ENCODE measurements around the gene DCUN1D4.
"Not testable (repeated sequence)": the region's sequence is repeated elsewhere in the genome, so short reads cannot be mapped to it uniquely, and the experiment has no call there.

DCUN1D4 gene

DNA sequence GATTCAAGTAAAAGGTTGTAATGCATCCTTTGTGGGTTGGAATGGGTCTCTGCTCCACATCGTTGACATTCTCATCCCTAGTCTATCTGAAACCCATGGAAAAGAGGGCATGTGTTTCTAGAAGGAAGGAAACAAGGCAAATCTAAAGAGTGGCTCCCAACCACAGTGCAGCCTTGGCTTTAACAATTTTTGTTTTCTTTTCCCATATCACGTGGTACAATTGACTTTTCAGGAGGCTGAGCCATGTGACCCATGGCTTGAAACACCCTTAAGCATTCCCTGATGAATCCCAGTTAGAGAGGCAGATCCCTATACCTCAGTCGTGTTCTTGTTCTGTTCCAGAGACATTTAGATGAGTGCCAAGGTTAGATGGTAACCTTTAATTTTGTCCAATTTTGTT is 12.8 kb downstream of the DCUN1D4 start:
- no peak for DNase-seq

- DNase-seq = no peak
Observed at GRCh38 chr4:51858605-51859202, 15.8 kb downstream of the DCUN1D4 start.

- no peak for DNase-seq
Observed at GRCh38 chr4:51859476-51860031, 16.6 kb downstream of the DCUN1D4 start.

GRCh38 chr4:51862199-51862598 is 19.2 kb downstream of the DCUN1D4 start:
- DNase-seq = no peak

DNA sequence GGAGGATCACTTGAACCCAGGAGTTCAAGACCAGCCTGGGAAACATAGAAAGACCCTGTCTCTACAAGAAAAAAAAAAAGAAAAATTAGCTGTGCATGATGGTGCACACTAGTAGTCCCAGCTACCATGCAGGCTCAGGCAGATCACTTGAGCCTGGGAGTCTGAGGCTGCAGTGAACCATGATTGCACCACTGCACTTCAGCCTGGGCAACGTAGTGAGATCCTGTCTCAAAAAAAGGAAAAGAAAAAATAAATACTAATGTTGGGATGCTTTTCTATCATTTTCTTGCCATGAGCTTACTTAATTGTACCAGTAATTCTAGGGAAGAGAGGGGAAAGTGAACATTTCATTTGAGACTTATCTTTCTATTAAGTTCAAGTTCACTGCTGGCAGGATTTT is 19.8 kb downstream of the DCUN1D4 start:
- DNase-seq = no peak

DNA sequence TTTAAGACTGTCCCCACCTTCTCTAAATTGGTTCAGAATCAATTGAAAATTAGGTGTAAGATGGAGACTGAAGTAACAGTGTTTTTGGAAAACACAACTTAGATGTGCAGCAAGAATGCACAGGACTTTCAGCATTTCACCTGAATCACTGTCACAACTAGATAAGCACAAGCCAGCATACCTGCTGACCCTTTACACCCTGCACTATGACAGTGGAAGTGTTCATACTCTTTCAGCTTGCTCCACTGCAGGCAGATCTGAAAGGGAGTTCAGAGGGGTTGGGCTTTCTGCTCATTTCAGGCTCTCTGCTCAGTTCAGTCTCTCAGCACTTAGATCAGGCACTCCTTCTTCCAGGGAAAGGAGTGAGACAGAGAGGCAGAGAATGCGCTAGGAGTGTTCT is 22.8 kb downstream of the DCUN1D4 start:
- no peak for DNase-seq

GRCh38 chr4:51866835-51867234 is 23.9 kb downstream of the DCUN1D4 start:
- DNase-seq = no peak

GRCh38 chr4:51867689-51868448 is 24.9 kb downstream of the DCUN1D4 start:
- no peak for DNase-seq

GRCh38 chr4:51868449-51868847 is 25.5 kb downstream of the DCUN1D4 start:
- DNase-seq = no peak

- no peak for DNase-seq
Observed at GRCh38 chr4:51870441-51871188, 27.7 kb downstream of the DCUN1D4 start.

DNA sequence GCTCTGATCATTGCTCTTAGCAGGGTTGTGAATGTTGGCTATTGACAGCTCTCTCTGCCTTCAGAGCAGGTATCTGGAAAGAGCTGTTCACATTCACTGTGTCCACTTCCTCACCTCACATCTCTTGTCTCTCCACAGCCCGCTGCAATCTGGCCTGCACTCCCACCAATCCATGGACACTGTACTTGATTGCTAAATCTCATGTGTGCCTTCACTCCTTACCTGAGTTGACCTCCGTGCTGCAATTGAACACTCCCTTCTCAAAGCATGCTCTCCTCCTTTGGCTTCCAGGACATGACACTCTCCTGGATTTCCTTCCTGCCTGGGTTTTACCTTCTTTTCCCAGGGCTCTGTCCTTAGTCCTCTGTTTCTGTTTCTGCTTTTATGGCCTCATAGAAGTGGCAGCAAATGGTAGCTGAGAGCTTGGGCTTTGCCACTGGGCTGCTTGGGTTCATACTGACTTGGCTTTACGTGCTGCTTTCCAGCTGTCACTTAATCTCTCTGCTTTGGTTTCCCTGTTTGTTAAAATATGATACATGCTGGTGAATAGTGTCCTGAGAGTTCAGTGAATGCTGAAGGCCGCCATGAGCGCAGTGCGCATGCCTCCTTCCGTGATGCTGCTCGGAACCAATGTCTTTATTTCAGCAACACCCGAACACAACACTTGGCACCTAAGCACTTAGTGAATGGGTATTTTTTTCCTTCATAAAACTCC is 29.5 kb downstream of the DCUN1D4 start:
- no peak for DNase-seq

DNA sequence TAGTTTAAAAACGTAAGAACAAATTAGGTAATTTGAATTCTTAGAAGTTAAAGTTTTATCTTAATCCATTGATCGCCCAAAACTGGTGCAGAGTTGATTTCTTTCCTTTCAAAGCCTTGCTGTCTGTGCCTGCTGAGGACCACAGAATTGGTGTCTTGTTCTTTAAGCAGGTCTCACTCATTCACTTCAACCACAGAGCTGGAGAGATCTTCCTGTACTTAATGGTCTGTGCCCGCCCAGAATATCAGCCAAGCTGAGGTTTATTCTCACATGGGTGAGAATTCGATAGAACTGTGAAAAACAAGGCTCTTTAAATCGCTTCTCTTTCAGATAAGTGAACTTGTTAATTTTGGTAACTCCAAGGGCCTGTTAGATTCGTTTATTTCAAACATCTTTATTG is 31.6 kb downstream of the DCUN1D4 start:
- no peak for DNase-seq

- DNase-seq = no peak
Observed at GRCh38 chr4:51878431-51878830, 35.5 kb downstream of the DCUN1D4 start.

DNA sequence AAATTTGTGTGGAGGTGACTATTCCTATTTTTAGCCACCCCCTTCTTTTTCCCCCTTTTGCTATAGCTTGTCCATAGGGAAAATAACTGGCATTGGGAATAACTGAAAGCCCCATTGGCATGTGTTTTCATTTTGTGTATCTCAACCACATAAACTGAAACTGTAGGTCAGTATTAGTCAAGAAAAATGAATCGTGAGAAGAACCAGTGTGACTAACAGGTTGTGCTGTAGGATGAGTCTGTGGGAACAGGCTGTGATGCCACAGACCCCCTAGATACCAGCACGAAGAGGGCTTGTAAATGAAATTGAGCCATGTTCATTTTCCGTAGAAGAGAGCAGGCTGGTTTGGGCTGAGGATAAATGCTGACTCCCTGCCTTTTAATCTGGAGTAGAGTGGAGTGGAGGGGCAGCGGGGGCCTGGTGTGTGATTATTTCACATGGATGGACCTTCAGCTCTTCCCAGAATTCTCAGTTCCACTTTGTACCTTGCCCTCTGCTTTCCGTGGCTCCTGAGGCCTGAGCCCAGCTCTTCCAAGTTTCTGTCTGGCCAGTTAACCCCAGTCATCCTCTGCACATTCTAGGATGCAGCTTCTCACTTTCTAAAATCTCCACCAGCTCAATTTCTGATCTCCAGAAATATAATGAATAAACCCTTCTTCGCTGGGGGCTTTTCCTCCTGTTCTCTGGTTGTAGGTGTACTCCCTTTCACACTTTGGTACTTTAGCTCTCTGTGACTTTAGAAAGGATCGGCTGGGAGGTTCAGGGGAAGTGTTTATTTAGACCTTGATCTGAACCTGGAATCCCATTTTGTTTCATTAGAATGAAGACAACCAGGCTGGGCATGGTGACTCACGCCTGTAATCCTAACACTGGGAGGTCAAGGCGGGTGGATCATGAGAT is 37.3 kb downstream of the DCUN1D4 start:
- no peak for DNase-seq

GRCh38 chr4:51884055-51884454 is 41.1 kb downstream of the DCUN1D4 start:
- DNase-seq = no peak

- DNase-seq = no peak
Observed at GRCh38 chr4:51884606-51885005, 41.7 kb downstream of the DCUN1D4 start.

DNA sequence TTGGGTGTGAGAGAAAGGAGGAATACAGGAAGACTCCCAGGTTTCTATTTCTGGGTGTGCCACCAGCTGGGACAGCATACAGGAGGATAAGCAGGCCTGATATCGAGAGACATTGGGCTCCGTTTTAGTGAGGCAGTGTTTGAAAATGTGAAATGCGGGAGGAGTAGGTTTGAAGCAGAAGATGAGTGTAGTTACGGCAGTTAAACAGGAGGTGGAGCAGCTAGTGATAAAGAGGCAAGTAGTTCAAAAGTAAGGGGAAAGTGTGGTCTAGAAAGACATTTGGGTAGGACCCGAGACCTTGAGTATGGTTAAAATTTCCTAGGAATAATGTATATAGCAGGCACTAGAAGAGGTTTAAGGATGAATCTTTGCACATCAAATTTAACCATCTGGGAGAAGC is 42.4 kb downstream of the DCUN1D4 start:
- DNase-seq = no peak

DNA sequence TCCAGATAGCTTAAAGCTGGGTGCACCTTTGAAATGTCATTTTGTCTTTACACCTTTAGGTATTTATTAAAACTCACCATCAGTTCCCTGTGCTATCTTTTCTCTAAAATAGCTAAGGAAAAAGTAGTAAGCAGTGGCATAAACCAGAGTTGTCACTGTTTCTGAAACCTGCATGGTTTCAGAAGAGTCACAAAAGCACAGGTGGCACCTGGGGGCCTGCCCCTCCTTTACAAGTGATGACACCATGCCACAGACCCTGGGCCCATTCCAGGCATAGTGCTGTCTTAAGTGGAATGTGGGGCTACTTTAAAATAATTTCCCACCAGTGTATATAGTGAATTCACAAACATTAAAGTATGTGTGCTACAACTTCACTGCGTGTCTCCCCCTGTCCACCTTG is 47.8 kb downstream of the DCUN1D4 start:
- DNase-seq = no peak

DNA sequence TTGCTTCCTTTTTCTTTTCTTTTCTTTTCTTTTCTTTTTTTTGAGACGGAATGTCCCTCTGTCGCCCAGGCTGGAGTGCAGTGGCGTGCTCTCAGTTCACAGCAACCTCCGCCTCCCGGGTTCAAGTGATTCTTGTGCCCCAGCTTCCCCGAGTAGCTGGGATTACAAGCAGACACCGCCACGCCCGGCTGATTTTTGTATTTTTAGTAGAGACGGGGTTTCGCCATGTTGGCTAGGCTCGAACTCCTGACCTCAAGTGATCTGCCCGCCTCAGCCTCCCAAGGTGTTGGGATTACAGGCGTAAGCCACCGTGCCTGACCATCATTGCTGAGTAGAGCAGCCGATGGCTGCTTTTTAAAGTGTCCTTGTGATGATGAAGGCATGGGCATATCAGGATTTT is 50.4 kb downstream of the DCUN1D4 start:
- not testable (repeated sequence) for DNase-seq

GRCh38 chr4:51894059-51894645 is 51.2 kb downstream of the DCUN1D4 start:
- no peak for DNase-seq

DNA sequence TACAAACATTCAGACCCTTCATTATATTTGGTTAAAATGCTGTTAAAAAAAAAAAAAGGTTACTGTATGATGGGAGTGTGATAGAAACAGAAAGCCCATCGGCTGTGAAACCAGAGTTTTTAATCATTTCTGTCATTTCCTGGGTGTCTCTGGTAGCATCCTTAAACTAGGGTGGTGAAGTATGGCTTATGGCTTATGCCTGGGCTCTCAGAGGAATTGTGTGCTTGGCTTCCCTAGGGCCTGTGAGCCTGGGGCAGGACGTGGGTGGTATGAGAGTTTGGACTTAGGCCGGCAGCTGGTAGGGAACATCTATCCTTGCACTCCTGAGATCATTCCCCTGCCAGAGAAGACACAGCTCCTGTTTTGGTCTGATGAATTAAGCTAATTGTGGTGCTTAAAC is 52.2 kb downstream of the DCUN1D4 start:
- no peak for DNase-seq
